ENCODE results near the gene NTRK3. TPM values are rescaled to one million over a fixed set of nuclear protein-coding genes. Genes with fewer than 3 reads are reported as not detected.

The NTRK3 gene
- total RNA-seq, 4 donors from 2014 or later, result 0.94 to 3.2 (median 1.8) TPM

DNA sequence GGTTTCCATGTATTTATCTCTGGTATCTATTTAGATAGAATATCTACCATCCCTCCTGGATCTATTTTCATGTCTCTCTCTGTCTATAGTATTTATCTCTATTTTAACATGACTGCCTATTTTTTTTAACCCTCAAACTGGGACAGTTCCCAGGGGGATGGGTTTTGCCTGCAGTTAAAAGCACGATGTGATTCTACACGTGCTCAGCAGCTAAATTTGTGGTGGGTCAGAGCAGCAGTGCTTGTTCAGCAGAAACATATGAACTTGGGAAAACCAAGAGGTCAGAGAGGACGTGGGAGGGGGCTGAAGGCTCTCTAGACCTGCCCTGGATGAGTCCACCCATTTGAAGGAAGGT lies 189.2 kb downstream of the NTRK3 start:
- no peaks in the 10 kb centered on the region for H3K9me3 ChIP-seq
- intact Hi-C loops (cut with DNase I), result no loop called here
- no peaks in the 10 kb centered on the region for H3K4me1 ChIP-seq
- TF ChIP-seq POLR2A (IDR thresholded peaks at IDR 0.05) (no peak), CTCF (IDR thresholded peaks at IDR 0.05) (no peak)
- no peaks in the 10 kb centered on the region for H3K27me3 ChIP-seq
- no peak for DNase-seq
- no peak overlapping the region for H3K27ac ChIP-seq
- H3K36me3 ChIP-seq, result no peaks in the 10 kb centered on the region
- H3K4me3 ChIP-seq (replicated peaks in 1 of 3), result no peak overlapping the region
- WGBS, 2 donors, result 57 to 59% methylated on average over 3 of the region's 3 CpGs

GRCh38 chr15:88066636-88067330 lies 189.8 kb downstream of the NTRK3 start:
- 77 to 82% methylated on average over 4 of the region's 4 CpGs for WGBS, 2 donors
- intact Hi-C loops (cut with DNase I), result no loop called here
- TF ChIP-seq CTCF (IDR thresholded peaks at IDR 0.05) (no peak), POLR2A (IDR thresholded peaks at IDR 0.05) (no peak)

DNA sequence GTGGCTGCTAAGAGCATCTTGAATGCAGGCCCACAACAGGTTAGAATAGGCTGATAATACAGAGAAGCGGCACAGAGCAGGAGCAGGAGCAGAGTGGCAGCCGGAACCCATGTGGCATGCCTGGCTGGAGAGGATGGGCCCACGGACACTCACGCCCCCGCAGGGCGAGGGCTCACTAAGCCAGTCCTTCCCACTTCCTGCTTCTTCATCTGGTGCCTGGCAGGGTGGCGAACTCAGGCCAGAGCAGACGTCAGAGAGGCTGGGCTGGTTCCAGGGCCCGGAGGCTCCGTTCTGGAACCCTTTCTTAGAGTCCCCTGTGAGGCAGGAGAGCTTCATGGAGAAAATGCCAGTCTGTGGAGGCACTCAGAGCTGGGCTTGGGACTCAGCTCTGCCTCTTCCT lies 195.1 kb downstream of the NTRK3 start:
- no peak for DNase-seq
- Histone ChIP-seq H3K27ac (no peak overlapping the region), H3K27me3 (no peaks in the 10 kb centered on the region), H3K36me3 (no peaks in the 10 kb centered on the region), H3K4me3 (replicated peaks in 1 of 3) (no peak overlapping the region), H3K4me1 (no peaks in the 10 kb centered on the region), H3K9me3 (no peaks in the 10 kb centered on the region)
- intact Hi-C loops (cut with DNase I), result no loop called here
- TF ChIP-seq POLR2A (IDR thresholded peaks at IDR 0.05), result no peak
- TF ChIP-seq CTCF (IDR thresholded peaks at IDR 0.05), result no peak
- WGBS, 2 donors, result 78 to 84% methylated on average over 3 to 6 of the region's 10 CpGs

More at GRCh38 chr15:88066636-88067330, 189.8 kb downstream of the NTRK3 start:
- Histone ChIP-seq H3K4me3 (replicated peaks in 1 of 3) (no peak overlapping the region), H3K27me3 (no peaks in the 10 kb centered on the region), H3K4me1 (no peaks in the 10 kb centered on the region), H3K27ac (no peak overlapping the region), H3K36me3 (no peaks in the 10 kb centered on the region), H3K9me3 (no peaks in the 10 kb centered on the region)
- DNase-seq, result no peak

DNA sequence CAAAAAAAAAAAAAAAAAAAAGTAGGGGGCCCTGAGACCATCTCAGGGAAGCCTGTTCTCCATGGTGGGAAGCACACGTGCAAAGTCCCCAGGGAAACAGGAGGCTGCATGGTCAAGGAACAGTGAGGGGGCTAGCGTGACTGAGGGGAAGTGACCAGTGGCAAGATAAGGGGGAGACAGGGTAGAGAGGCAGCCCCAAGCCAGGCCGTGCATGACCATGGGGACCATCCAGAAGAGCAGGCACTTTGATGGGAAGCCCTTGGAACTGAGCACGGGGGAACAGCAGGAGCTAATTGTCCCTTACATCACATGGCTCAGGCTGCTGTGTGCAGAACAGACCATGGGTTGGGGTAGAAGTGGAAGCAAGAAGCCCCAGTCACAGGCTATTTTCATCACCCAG lies 196.2 kb downstream of the NTRK3 start:
- 77 to 79% methylated on average over 4 of the region's 4 CpGs for WGBS, 2 donors
- Histone ChIP-seq H3K9me3 (no peaks in the 10 kb centered on the region), H3K36me3 (no peaks in the 10 kb centered on the region), H3K4me3 (replicated peaks in 1 of 3) (no peak overlapping the region), H3K27ac (no peak overlapping the region), H3K27me3 (no peaks in the 10 kb centered on the region), H3K4me1 (no peaks in the 10 kb centered on the region)
- no peak for DNase-seq
- TF ChIP-seq POLR2A (IDR thresholded peaks at IDR 0.05), result no peak
- intact Hi-C loops (cut with DNase I), result no loop called here

DNA sequence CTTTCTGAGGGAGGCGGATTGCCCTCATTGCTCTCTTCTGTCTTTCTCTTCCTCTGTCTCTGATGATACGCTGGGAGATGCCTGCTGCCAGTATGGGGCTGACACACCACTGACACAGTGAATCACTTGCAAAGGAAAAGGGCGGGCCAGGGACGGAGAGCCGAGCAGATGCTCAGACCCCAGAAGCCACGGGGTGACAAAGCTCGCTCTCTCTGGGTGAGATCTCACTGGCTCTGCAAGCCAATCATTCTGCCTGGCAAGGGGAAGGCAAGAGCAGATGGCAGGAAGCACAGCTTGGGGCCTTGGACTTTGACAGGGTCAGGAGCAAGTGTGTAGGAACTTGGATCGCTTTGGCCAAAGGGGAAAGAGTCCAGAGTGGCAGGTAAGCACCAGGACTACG lies 198.7 kb downstream of the NTRK3 start:
- no peak for TF ChIP-seq CTCF (IDR thresholded peaks at IDR 0.05)
- no peak for TF ChIP-seq POLR2A (IDR thresholded peaks at IDR 0.05)
- no peak overlapping the region for H3K27ac ChIP-seq
- no peaks in the 10 kb centered on the region for H3K4me1 ChIP-seq
- no peak overlapping the region for H3K4me3 ChIP-seq (replicated peaks in 1 of 3)
- H3K9me3 ChIP-seq, result no peaks in the 10 kb centered on the region
- no peaks in the 10 kb centered on the region for H3K27me3 ChIP-seq
- H3K36me3 ChIP-seq, result no peaks in the 10 kb centered on the region
- no peak for DNase-seq
- intact Hi-C loops (cut with DNase I), result no loop called here
- 74 to 92% methylated on average over 9 of the region's 9 CpGs for WGBS, 2 donors

Measured in thyroid gland (tissue), 4 donors.